Large intestine (tissue), 3 donors: Measurements from ENCODE around the gene PLXDC1. TPM values are rescaled to one million over a fixed set of nuclear protein-coding genes. Genes with fewer than 3 reads are reported as not detected.
A peak's percentile ranks its signal among the peaks of the same experiment; 100 is the strongest.

Experiments used
- DNase-seq, 2 donors: peaks; one replicate each; pipeline versions ENCODE4 v3.0.0 to v3.0.0-alpha.2; 2013
- H3K27ac ChIP-seq: one replicate; pipeline ENCODE4 v1.5.1; 2013; ENCODE audit warnings: low read length
- H3K27me3 ChIP-seq: 2 replicates; pipeline ENCODE4 v1.6.1; 2013; ENCODE audit warnings: low read length; ENCODE audit not compliant: control insufficient read depth, insufficient read depth
- H3K36me3 ChIP-seq: 2 replicates; pipeline ENCODE4 v1.6.1; 2013; ENCODE audit warnings: low read length; ENCODE audit not compliant: control insufficient read depth, insufficient read depth
- H3K4me1 ChIP-seq: one replicate; pipeline ENCODE4 v1.6.1; 2013; ENCODE audit warnings: low read length; ENCODE audit not compliant: control insufficient read depth, insufficient read depth
- H3K4me3 ChIP-seq: one replicate; pipeline ENCODE4 v1.5.1; 2013; ENCODE audit warnings: low read length
- H3K9me3 ChIP-seq: one replicate; pipeline ENCODE4 v1.6.1; 2013; ENCODE audit warnings: mild to moderate bottlenecking, low read depth, low read length, moderate library complexity; ENCODE audit not compliant: control insufficient read depth
- WGBS: methylation state at CpG from one replicate; pipeline ENCODE4 v1.1.5; 2013; ENCODE audit warnings: low lambda C conversion rate; ENCODE audit not compliant: insufficient coverage; 5-methylcytosine and 5-hydroxymethylcytosine counted together
- polyA plus RNA-seq: library from polyadenylated mRNA; unstranded; fragments of 120-200 nt; gene quantifications from one replicate; pipeline ENCODE4 v1.2.1, GENCODE V29; 2013

PLXDC1 gene
- polyA plus RNA-seq, 1 donor = 4.1 TPM

- no peak for DNase-seq
- H3K9me3 ChIP-seq = no peaks in the 10 kb centered on the region
- no peaks in the 10 kb centered on the region for H3K27me3 ChIP-seq
- no CpG with 5 or more reads among the region's 9 CpGs for WGBS
- H3K36me3 ChIP-seq = no peaks in the 10 kb centered on the region
- no peak overlapping the region for H3K27ac ChIP-seq
- H3K4me3 ChIP-seq = no peak overlapping the region
- peaks cover 7% of the 10 kb centered on the region for H3K4me1 ChIP-seq
Measured at GRCh38 chr17:39090400-39090799, 61.0 kb downstream of the PLXDC1 start.

- Histone ChIP-seq H3K9me3 (no peaks in the 10 kb centered on the region), H3K4me3 (no peak overlapping the region), H3K36me3 (no peaks in the 10 kb centered on the region), H3K27ac (no peak overlapping the region), H3K4me1 (no peaks in the 10 kb centered on the region), H3K27me3 (no peaks in the 10 kb centered on the region)
- no CpG with 5 or more reads among the region's 11 CpGs for WGBS
- no peak for DNase-seq
Measured at GRCh38 chr17:39084558-39084957, 66.9 kb downstream of the PLXDC1 start.

- Histone ChIP-seq H3K4me3 (no peak overlapping the region), H3K36me3 (no peaks in the 10 kb centered on the region), H3K4me1 (no peaks in the 10 kb centered on the region), H3K9me3 (no peaks in the 10 kb centered on the region), H3K27me3 (no peaks in the 10 kb centered on the region), H3K27ac (no peak overlapping the region)
- WGBS = no CpG with 5 or more reads among the region's 5 CpGs
- DNase-seq = no peak
Measured at GRCh38 chr17:39083270-39083669, 68.2 kb downstream of the PLXDC1 start.

DNA sequence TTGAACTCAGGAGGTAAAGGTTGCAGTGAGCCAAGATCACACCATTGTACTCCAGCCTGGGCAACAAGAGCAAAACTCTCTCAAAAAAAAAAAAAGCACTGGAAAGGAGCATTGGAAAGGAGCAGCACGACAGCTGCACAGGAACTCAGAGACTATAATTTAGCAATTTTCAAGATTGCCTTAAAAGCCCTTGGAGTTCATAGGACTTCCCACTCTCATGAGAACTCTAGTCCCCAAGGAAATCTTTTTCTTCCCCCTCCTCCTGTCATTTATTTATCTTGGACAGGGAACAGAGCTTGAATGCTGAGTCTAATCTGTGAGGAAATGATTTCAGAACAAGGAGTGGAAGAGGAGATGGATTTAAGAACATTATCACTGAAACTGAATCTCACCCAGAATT, 69.0 kb downstream of the PLXDC1 start:
- WGBS = no CpG with 5 or more reads among the region's 1 CpG
- H3K36me3 ChIP-seq = no peaks in the 10 kb centered on the region
- no peak for DNase-seq
- no peak overlapping the region for H3K4me3 ChIP-seq
- H3K4me1 ChIP-seq = no peaks in the 10 kb centered on the region
- H3K27ac ChIP-seq = no peak overlapping the region
- no peaks in the 10 kb centered on the region for H3K27me3 ChIP-seq
- no peaks in the 10 kb centered on the region for H3K9me3 ChIP-seq

GRCh38 chr17:39081851-39082250, 69.6 kb downstream of the PLXDC1 start:
- Histone ChIP-seq H3K27ac (no peak overlapping the region), H3K36me3 (no peaks in the 10 kb centered on the region)
- no CpG with 5 or more reads among the region's 1 CpG for WGBS

GRCh38 chr17:39080421-39081078, 70.9 kb downstream of the PLXDC1 start:
- no peaks in the 10 kb centered on the region for H3K9me3 ChIP-seq
- H3K4me3 ChIP-seq = no peak overlapping the region
- no CpG with 5 or more reads among the region's 6 CpGs for WGBS
- no peaks in the 10 kb centered on the region for H3K27me3 ChIP-seq
- no peak overlapping the region for H3K27ac ChIP-seq
- no peak for DNase-seq
- no peaks in the 10 kb centered on the region for H3K36me3 ChIP-seq
- no peaks in the 10 kb centered on the region for H3K4me1 ChIP-seq

More at GRCh38 chr17:39081851-39082250, 69.6 kb downstream of the PLXDC1 start:
- no peaks in the 10 kb centered on the region for H3K27me3 ChIP-seq
- no peaks in the 10 kb centered on the region for H3K4me1 ChIP-seq
- DNase-seq = no peak
- H3K9me3 ChIP-seq = no peaks in the 10 kb centered on the region
- H3K4me3 ChIP-seq = no peak overlapping the region

GRCh38 chr17:39079836-39080235, 71.6 kb downstream of the PLXDC1 start:
- no peaks in the 10 kb centered on the region for H3K27me3 ChIP-seq
- H3K4me3 ChIP-seq = no peak overlapping the region
- no peaks in the 10 kb centered on the region for H3K9me3 ChIP-seq
- WGBS = no CpG with 5 or more reads among the region's 1 CpG
- H3K4me1 ChIP-seq = no peaks in the 10 kb centered on the region
- no peak for DNase-seq
- no peak overlapping the region for H3K27ac ChIP-seq
- no peaks in the 10 kb centered on the region for H3K36me3 ChIP-seq

DNA sequence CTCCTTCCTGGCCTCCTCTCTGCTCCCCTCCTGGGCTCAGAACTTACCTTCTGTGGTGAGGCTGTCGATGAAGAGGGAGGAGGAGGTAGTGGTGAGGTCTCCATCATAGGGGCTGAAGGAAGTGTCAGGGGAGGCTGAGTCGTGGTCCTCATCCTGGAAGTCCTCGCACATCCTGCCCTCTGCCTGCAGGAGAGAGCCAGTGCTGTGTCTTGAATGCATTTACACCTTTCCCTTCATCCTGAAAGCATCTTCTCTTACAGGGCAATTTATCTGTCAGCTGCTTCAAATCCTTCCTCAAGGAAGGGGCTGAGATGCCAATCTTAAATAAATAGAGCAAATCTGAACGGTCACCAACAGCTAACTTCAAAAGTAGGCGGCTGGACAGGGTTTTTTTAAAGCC, 73.6 kb downstream of the PLXDC1 start:
- no CpG with 5 or more reads among the region's 5 CpGs for WGBS

GRCh38 chr17:39077252-39077651, 74.2 kb downstream of the PLXDC1 start:
- WGBS = no CpG with 5 or more reads among the region's 4 CpGs
- no peak overlapping the region for H3K27ac ChIP-seq
- H3K4me3 ChIP-seq = no peak overlapping the region
- H3K36me3 ChIP-seq = no peaks in the 10 kb centered on the region
- no peaks in the 10 kb centered on the region for H3K9me3 ChIP-seq
- peaks cover 5% of the 10 kb centered on the region for H3K4me1 ChIP-seq
- H3K27me3 ChIP-seq = no peaks in the 10 kb centered on the region
- no peak for DNase-seq

More for the DNA sequence above, 73.6 kb downstream of the PLXDC1 start:
- no peaks in the 10 kb centered on the region for H3K36me3 ChIP-seq
- H3K27ac ChIP-seq = no peak overlapping the region
- no peaks in the 10 kb centered on the region for H3K9me3 ChIP-seq
- DNase-seq = no peak
- H3K27me3 ChIP-seq = no peaks in the 10 kb centered on the region
- H3K4me1 ChIP-seq = peaks cover 5% of the 10 kb centered on the region
- no peak overlapping the region for H3K4me3 ChIP-seq

DNA sequence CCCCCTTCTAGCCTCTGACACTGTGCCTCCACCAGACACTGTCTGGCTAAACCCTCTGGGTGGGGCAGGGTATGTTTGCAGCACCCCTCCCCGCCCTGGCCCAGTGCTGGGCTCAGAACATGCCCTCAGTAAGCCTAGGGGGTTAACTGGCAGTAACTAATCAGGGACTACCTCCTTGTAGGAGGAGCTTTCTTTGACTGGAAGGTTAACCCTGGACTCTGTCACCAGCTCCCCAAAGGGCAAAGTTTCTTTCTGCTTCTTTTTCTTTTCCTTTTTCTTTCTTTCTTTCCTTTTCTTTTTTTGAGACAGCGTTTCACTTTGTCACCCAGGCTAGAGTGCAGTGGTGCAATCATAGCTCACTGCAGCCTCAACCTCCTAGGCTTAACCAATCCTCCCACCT, 76.8 kb downstream of the PLXDC1 start:
- DNase-seq = peak in 1 of 2 donors; percentile 66
- H3K4me1 ChIP-seq = peaks cover 5% of the 10 kb centered on the region
- no peaks in the 10 kb centered on the region for H3K27me3 ChIP-seq
- 44% methylated on average over 1 of the region's 2 CpGs for WGBS
- H3K27ac ChIP-seq = no peak overlapping the region
- no peak overlapping the region for H3K4me3 ChIP-seq
- no peaks in the 10 kb centered on the region for H3K36me3 ChIP-seq
- no peaks in the 10 kb centered on the region for H3K9me3 ChIP-seq

DNA sequence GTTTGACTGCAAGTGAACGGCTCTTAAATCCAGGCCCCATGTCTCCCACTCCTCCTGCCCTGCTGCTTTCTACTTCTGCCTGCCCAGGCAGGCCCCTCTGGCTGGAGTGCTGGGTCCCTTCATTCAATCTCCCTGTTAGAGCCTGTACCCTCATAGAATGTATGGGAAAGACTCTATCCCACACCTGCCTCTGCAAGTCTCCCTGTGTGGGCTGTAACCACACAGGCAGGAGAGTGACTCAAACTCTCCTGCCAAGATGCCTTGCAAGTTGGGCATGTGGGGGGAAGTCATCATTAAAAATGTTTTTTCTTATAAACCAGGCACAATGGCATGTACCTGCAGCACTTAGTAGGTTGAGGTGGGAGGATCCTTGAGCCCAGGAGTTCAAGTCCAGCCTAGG, 77.5 kb downstream of the PLXDC1 start:
- Histone ChIP-seq H3K27ac (no peak overlapping the region), H3K27me3 (no peaks in the 10 kb centered on the region), H3K9me3 (no peaks in the 10 kb centered on the region), H3K4me1 (peaks cover 5% of the 10 kb centered on the region), H3K36me3 (no peaks in the 10 kb centered on the region), H3K4me3 (no peak overlapping the region)
- DNase-seq = no peak
- no CpG with 5 or more reads among the region's 1 CpG for WGBS
